ENCODE results near the gene AGT. TPM values are rescaled to one million over a fixed set of nuclear protein-coding genes. Genes with fewer than 3 reads are reported as not detected.

Gene AGT
- total RNA-seq, 4 donors from 2014 or later = 17.3 to 49.6 (median 34.5) TPM

DNA sequence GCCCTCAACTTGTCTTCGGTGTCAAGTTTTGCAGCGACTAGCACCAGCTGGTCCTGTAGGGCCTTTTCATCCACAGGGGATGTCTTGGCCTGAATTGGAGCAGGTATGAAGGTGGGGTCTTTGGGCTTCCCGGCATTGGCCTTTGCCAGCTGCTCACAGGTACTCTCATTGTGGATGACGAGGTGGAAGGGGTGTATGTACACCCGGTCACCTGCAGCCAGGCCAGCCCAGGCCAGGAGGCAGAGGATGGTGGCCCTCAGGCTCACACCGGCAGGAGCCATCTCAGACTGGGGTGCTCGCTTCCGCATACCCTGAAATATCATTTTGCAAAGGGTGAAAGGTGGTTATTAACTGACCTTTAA lies 3.4 kb downstream of the AGT start:
- Histone ChIP-seq H3K36me3 (no peaks in the 10 kb centered on the region), H3K9me3 (no peaks in the 10 kb centered on the region), H3K27ac (no peak overlapping the region), H3K4me3 (no peak overlapping the region), H3K4me1 (peaks cover 33 to 35% of the 10 kb centered on the region in 2 donors), H3K27me3 (no peaks in the 10 kb centered on the region)
- in situ Hi-C loops (cut with MboI; ENCODE audit: low sequenced_read_pairs in 4 of 4) (no loop called here), intact Hi-C loops (cut with DNase I; ENCODE audit: low total_unique reads) (loop anchor here (5.0 kb wide), 2 partner anchors 62 to 152 kb away; no protein-coding TSS in a partner anchor)
- no peak for TF ChIP-seq POLR2A (IDR thresholded peaks at IDR 0.05)
- TF ChIP-seq CTCF (IDR thresholded peaks at IDR 0.05 in 4 of 5, conservative IDR thresholded peaks at IDR 0.05 in 1 of 5) = no peak
- DNase-seq (no peak), ATAC-seq (no peak)

- peak overlapping the region in 1 of 4 donors; percentile 20 for H3K27ac ChIP-seq
- TF ChIP-seq CTCF (IDR thresholded peaks at IDR 0.05 in 4 of 5, conservative IDR thresholded peaks at IDR 0.05 in 1 of 5) (no peak), POLR2A (IDR thresholded peaks at IDR 0.05) (no peak)
- H3K4me1 ChIP-seq = peaks cover 32 to 33% of the 10 kb centered on the region in 2 donors
- no peak for DNase-seq
- no peaks in the 10 kb centered on the region for H3K9me3 ChIP-seq
- no peaks in the 10 kb centered on the region for H3K27me3 ChIP-seq
- H3K36me3 ChIP-seq = no peaks in the 10 kb centered on the region
- in situ Hi-C loops (cut with MboI; ENCODE audit: low sequenced_read_pairs in 4 of 4) = no loop called here
- ATAC-seq = no peak
- intact Hi-C loops (cut with DNase I; ENCODE audit: low total_unique reads) = loop anchor here (5.0 kb wide), 2 partner anchors 62 to 152 kb away; no protein-coding TSS in a partner anchor
- no peak overlapping the region for H3K4me3 ChIP-seq
These were observed 4.0 kb downstream of the AGT start for GRCh38 chr1:230709619-230710542.

DNA sequence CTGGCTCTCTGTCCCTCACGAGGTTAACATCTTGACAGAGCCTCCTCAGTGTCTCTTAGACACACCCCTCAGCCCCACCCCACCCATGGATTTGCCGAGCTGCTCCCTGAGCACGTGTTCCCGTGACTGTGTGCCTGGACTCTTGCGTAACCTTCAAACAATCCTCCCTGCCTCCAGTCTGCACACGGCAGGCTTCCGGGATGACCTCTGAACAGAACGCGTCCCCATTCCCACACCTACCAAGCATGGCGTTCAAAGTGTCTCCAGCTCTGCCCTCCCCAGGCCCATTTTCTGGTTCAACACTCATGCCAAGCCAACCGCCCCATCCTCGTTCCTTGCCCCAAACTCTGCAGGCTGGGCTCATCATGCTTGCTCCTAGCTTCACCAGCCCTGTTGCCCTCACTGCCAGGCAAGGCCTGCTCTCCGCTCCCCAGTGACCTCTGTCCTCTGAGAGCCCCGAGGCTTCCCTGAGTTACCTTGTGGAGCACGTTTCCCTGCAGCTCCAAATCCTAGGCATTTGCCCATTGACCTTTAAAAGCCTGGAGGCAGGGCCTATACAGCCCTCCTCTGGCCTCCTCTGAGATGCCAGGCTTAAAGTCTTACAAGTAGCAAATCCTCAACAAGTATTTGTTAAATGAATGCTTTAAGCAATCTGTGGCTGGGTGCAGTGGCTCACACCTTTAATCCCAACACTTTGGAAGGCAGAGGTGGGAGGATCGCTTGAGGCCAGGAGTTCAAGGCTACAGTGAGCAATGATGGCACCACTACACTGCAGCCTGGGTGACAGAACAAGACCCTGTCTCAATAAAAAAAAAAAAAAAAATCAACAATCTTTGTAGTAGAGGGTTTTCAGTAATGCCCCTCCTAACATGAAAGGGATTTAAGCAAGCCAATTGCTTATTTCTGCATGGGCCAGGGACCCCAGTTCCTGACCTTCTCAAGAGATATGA lies 5.0 kb downstream of the AGT start:
- peak; percentile 76 to 86 for ATAC-seq

More for the DNA sequence above, 5.0 kb downstream of the AGT start:
- Histone ChIP-seq H3K9me3 (no peaks in the 10 kb centered on the region), H3K27ac (peak overlapping the region; percentile 5 to 69 (median 59)), H3K36me3 (no peaks in the 10 kb centered on the region), H3K27me3 (no peaks in the 10 kb centered on the region), H3K4me1 (peaks cover 25 to 26% of the 10 kb centered on the region in 2 donors), H3K4me3 (no peak overlapping the region)
- TF ChIP-seq POLR2A (IDR thresholded peaks at IDR 0.05) (peak in 1 of 2 donors; percentile 30), CTCF (IDR thresholded peaks at IDR 0.05 in 4 of 5, conservative IDR thresholded peaks at IDR 0.05 in 1 of 5) (no peak)
- intact Hi-C loops (cut with DNase I; ENCODE audit: low total_unique reads) (no loop called here), in situ Hi-C loops (cut with MboI; ENCODE audit: low sequenced_read_pairs in 4 of 4) (no loop called here)
- DNase-seq = peak; percentile 65 to 84

All from gastrocnemius medialis (tissue), 4 donors.